ENCODE data around the gene ARPC1B. TPM values are rescaled to one million over a fixed set of nuclear protein-coding genes. Genes with fewer than 3 reads are reported as not detected.

ARPC1B gene
- total and polyA plus RNA-seq, 2 experiments from 2014 or later = 101 to 132 TPM

- ATAC-seq (no peak), DNase-seq (ENCODE audit: low spot score) (no peak)
- Mint-ChIP-seq H3K27me3 (ENCODE audit: insufficient read depth, low read depth, poor library complexity) (peaks cover 13% of the 10 kb centered on the region), H3K9me3 (no peaks in the 10 kb centered on the region), H3K4me1 (peaks cover 14% of the 10 kb centered on the region), H3K36me3 (ENCODE audit: low read depth) (peaks cover 12% of the 10 kb centered on the region), H3K27ac (peak overlapping the region; percentile 72; the same call in 1 of the 2 replicates), H3K4me3 (no peak overlapping the region)
- no peaks in the 10 kb centered on the region for H3K9me2 ChIP-seq (ENCODE audit: insufficient read depth)
- no peak overlapping the region for H3K4me2 ChIP-seq
- H3F3A ChIP-seq (replicated peaks; ENCODE audit: low read depth) = no peaks in the 10 kb centered on the region
- H4K20me1 ChIP-seq (replicated peaks; ENCODE audit: insufficient read depth) = peaks cover 22% of the 10 kb centered on the region
- H3K4me1 ChIP-seq (ENCODE audit: insufficient read depth) = 0 out of 2 replicates have a peak, but pooled peaks cover 10% of the 10 kb centered on the region
- TF ChIP-seq POLR2AphosphoS5 (IDR thresholded peaks at IDR 0.05; ENCODE audit: low read depth) (no peak), ZNF114 (CRISPR knock-in tag; IDR thresholded peaks at IDR 0.05) (no peak), ZNF331 (CRISPR knock-in tag; IDR thresholded peaks at IDR 0.05; ENCODE audit: low read depth) (no peak), STAT1 (IDR thresholded peaks at IDR 0.05; ENCODE audit: unreplicated experiment) (no peak), CTCF (conservative IDR thresholded peaks at IDR 0.05; ENCODE audit: low read depth in 2 of 2) (no peak), EZH2phosphoT487 (IDR thresholded peaks at IDR 0.05; ENCODE audit: unreplicated experiment) (no peak), ETS1 (IDR thresholded peaks at IDR 0.05) (no peak), ZNF462 (CRISPR knock-in tag; IDR thresholded peaks at IDR 0.05) (no peak)
- H3K79me2 ChIP-seq (replicated peaks; ENCODE audit: insufficient read depth) = peaks cover 19% of the 10 kb centered on the region
- no peak overlapping the region for H3K4me3 ChIP-seq
- H2AFZ ChIP-seq = no peak overlapping the region
- no peaks in the 10 kb centered on the region for H3K36me3 ChIP-seq (ENCODE audit: insufficient read depth)
- H3K27ac ChIP-seq (ENCODE audit: low read depth) = no peak overlapping the region
- H3K27me3 ChIP-seq (ENCODE audit: insufficient read depth) = no peaks in the 10 kb centered on the region
Observed at GRCh38 chr7:99380823-99381663, 6.5 kb downstream of the ARPC1B start.

All from GM23338 (cell line).